Measurements from ENCODE around the gene HUWE1.

Gene HUWE1

DNA sequence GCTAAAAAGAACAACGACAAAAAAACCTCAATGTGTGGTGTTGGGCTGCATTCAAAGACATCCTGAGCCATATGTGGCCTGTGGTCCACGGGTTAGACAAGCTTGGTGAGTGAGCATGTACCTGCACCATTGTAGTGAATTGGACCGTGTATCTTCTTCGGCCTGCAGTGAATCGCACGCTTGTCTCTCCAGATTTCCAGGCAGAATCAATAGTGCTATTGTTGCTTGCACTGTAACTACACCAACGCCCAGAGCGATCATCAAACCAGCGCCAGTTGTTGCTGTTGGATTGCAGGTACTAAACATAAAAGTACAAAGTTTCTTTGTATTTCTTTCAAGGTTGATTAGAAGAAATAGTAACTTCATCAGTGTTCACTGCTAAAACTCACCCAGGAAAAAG is 101.6 kb downstream of the HUWE1 start:
- H3K9me3 ChIP-seq (ENCODE audit: insufficient read depth, low read length), result no peaks in the 10 kb centered on the region
- H3K79me2 ChIP-seq (ENCODE audit: low read length), result peaks cover 12% of the 10 kb centered on the region
- H3K4me2 ChIP-seq (ENCODE audit: low read length), result no peak overlapping the region
- H3K27me3 ChIP-seq (ENCODE audit: low read depth, low read length), result no peaks in the 10 kb centered on the region
- H4K20me1 ChIP-seq (ENCODE audit: insufficient read depth, low read length), result no peaks in the 10 kb centered on the region
- TF ChIP-seq, protein P1, sequence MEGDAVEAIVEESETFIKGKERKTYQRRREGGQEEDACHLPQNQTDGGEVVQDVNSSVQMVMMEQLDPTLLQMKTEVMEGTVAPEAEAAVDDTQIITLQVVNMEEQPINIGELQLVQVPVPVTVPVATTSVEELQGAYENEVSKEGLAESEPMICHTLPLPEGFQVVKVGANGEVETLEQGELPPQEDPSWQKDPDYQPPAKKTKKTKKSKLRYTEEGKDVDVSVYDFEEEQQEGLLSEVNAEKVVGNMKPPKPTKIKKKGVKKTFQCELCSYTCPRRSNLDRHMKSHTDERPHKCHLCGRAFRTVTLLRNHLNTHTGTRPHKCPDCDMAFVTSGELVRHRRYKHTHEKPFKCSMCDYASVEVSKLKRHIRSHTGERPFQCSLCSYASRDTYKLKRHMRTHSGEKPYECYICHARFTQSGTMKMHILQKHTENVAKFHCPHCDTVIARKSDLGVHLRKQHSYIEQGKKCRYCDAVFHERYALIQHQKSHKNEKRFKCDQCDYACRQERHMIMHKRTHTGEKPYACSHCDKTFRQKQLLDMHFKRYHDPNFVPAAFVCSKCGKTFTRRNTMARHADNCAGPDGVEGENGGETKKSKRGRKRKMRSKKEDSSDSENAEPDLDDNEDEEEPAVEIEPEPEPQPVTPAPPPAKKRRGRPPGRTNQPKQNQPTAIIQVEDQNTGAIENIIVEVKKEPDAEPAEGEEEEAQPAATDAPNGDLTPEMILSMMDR (IDR thresholded peaks at IDR 0.05; ENCODE audit: low read depth, low read length), result no peak
- TF ChIP-seq EZH2phosphoT487 (IDR thresholded peaks at IDR 0.05; ENCODE audit: low read depth), result no peak
- H3K4me3 ChIP-seq (ENCODE audit: low read length), result no peak overlapping the region
- no peak overlapping the region for H3K27ac ChIP-seq (ENCODE audit: low read length)
- H3K36me3 ChIP-seq (replicated peaks; ENCODE audit: low read depth, low read length), result peaks cover 93% of the 10 kb centered on the region
- H3K4me1 ChIP-seq (ENCODE audit: low read length), result no peaks in the 10 kb centered on the region; the same call in 1 of the 2 replicates
- no peak overlapping the region for H3K9ac ChIP-seq (ENCODE audit: low read length)
- H2AFZ ChIP-seq (ENCODE audit: low read depth, low read length), result no peak overlapping the region

DNA sequence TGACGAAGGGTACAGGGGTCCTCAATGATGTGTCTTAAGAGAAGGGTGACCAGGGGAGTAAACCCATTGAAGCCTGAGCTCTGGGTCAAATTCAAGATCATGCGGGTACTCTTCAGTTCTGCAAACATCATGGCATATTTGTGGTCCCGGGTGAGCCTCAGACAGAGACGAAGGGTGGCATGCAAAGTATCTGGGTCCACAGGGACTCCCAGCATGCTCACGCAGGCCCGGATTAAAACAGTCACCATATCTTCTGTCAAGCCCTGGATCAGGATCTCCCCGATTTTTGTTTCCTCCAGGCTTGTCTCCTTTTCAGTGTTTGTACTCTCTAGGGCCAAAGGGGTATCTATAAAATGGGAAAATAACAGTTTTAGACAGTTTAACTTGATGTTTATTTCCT is 102.9 kb downstream of the HUWE1 start:
- no peak overlapping the region for H3K9ac ChIP-seq (ENCODE audit: low read length)
- H3K4me3 ChIP-seq (ENCODE audit: low read length), result no peak overlapping the region
- H3K27ac ChIP-seq (ENCODE audit: low read length), result no peak overlapping the region
- no peaks in the 10 kb centered on the region for H3K9me3 ChIP-seq (ENCODE audit: insufficient read depth, low read length)
- H3K4me1 ChIP-seq (ENCODE audit: low read length), result no peaks in the 10 kb centered on the region; the same call in 1 of the 2 replicates
- H3K79me2 ChIP-seq (ENCODE audit: low read length), result peaks cover 8% of the 10 kb centered on the region
- TF ChIP-seq, protein P1 (IDR thresholded peaks at IDR 0.05; ENCODE audit: low read depth, low read length), result no peak
- TF ChIP-seq EZH2phosphoT487 (IDR thresholded peaks at IDR 0.05; ENCODE audit: low read depth), result no peak
- H3K4me2 ChIP-seq (ENCODE audit: low read length), result no peak overlapping the region
- no peaks in the 10 kb centered on the region for H4K20me1 ChIP-seq (ENCODE audit: insufficient read depth, low read length)
- H2AFZ ChIP-seq (ENCODE audit: low read depth, low read length), result no peak overlapping the region
- peaks cover 81% of the 10 kb centered on the region for H3K36me3 ChIP-seq (replicated peaks; ENCODE audit: low read depth, low read length)
- H3K27me3 ChIP-seq (ENCODE audit: low read depth, low read length), result no peaks in the 10 kb centered on the region

DNA sequence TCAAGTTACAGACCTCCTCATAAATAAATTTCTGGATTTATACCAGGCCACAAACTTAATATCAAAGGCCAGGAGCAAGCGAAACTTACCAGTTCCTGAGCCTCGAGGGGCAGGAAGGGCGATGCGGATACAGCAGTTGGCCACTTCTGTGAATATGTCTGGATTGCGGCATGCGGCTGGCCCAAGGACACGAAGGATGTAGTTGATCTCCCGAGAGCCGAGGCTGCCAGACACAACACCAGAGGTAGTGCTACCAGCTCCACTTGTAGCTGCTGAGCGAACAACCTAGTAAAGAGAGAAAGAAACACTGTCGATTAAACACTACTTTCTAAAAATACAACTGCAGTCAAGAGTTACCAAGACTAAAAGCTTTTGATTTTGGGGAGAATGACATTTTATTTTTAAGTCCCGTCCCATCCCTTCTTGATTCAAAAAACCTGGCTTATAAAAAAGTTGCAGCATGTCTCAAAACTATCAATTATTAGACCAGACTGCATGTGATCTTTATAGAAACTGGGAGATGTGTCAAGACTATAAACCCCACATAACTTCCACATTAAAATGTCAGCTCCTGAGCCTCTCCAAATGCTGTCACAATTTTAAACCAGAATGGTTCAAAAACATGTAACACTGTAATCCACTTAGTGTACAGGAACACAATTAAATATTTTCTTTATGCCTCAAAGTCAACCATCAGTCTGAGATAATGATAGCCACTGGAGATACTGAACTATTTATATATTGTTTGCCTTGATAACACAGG is 105.6 kb downstream of the HUWE1 start:
- no peak overlapping the region for H3K9ac ChIP-seq (ENCODE audit: low read length)
- no peaks in the 10 kb centered on the region for H3K4me1 ChIP-seq (ENCODE audit: low read length)
- H3K9me3 ChIP-seq (ENCODE audit: insufficient read depth, low read length), result no peaks in the 10 kb centered on the region
- H2AFZ ChIP-seq (ENCODE audit: low read depth, low read length), result no peak overlapping the region
- peaks cover 8% of the 10 kb centered on the region for H3K79me2 ChIP-seq (ENCODE audit: low read length)
- no peak for TF ChIP-seq EZH2phosphoT487 (IDR thresholded peaks at IDR 0.05; ENCODE audit: low read depth)
- TF ChIP-seq, protein P1 (IDR thresholded peaks at IDR 0.05; ENCODE audit: low read depth, low read length), result no peak
- no peak overlapping the region for H3K4me2 ChIP-seq (ENCODE audit: low read length)
- H4K20me1 ChIP-seq (ENCODE audit: insufficient read depth, low read length), result no peaks in the 10 kb centered on the region
- no peak overlapping the region for H3K4me3 ChIP-seq (ENCODE audit: low read length)
- no peak overlapping the region for H3K27ac ChIP-seq (ENCODE audit: low read length)
- peaks cover 71% of the 10 kb centered on the region for H3K36me3 ChIP-seq (replicated peaks; ENCODE audit: low read depth, low read length)
- H3K27me3 ChIP-seq (ENCODE audit: low read depth, low read length), result no peaks in the 10 kb centered on the region

DNA sequence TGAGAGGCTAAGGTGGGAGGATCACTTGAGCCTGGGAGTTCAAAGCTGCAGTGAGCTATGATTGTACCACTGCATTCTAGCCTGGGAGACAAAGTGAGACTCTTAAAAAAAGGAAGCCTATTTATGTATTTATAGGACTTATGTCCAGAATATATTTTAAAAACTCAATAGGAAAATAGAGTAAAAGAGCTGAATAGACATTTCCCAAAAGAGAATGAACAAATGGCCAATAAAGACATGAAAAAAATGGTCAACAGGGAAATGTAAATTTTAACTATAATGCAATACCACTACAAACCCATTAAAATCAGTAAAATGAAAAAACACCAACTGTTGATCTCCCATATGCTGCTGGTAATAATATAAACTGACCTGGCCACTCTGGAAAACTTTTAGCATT is 115.0 kb downstream of the HUWE1 start:
- peaks cover 61% of the 10 kb centered on the region for H3K36me3 ChIP-seq (replicated peaks; ENCODE audit: low read depth, low read length)
- no peak for TF ChIP-seq EZH2phosphoT487 (IDR thresholded peaks at IDR 0.05; ENCODE audit: low read depth)
- TF ChIP-seq, protein P1 (IDR thresholded peaks at IDR 0.05; ENCODE audit: low read depth, low read length), result no peak
- H3K4me3 ChIP-seq (ENCODE audit: low read length), result no peak overlapping the region
- no peaks in the 10 kb centered on the region; the same call in 1 of the 2 replicates for H3K79me2 ChIP-seq (ENCODE audit: low read length)
- no peak overlapping the region for H3K27ac ChIP-seq (ENCODE audit: low read length)
- H3K4me1 ChIP-seq (ENCODE audit: low read length), result no peaks in the 10 kb centered on the region
- H3K4me2 ChIP-seq (ENCODE audit: low read length), result no peak overlapping the region
- H2AFZ ChIP-seq (ENCODE audit: low read depth, low read length), result no peak overlapping the region
- H3K27me3 ChIP-seq (ENCODE audit: low read depth, low read length), result no peaks in the 10 kb centered on the region
- no peaks in the 10 kb centered on the region for H4K20me1 ChIP-seq (ENCODE audit: insufficient read depth, low read length)
- H3K9ac ChIP-seq (ENCODE audit: low read length), result no peak overlapping the region
- H3K9me3 ChIP-seq (ENCODE audit: insufficient read depth, low read length), result no peaks in the 10 kb centered on the region

All from OCI-LY3 (cell line).